ENCODE results near the gene PHKB.

DNA sequence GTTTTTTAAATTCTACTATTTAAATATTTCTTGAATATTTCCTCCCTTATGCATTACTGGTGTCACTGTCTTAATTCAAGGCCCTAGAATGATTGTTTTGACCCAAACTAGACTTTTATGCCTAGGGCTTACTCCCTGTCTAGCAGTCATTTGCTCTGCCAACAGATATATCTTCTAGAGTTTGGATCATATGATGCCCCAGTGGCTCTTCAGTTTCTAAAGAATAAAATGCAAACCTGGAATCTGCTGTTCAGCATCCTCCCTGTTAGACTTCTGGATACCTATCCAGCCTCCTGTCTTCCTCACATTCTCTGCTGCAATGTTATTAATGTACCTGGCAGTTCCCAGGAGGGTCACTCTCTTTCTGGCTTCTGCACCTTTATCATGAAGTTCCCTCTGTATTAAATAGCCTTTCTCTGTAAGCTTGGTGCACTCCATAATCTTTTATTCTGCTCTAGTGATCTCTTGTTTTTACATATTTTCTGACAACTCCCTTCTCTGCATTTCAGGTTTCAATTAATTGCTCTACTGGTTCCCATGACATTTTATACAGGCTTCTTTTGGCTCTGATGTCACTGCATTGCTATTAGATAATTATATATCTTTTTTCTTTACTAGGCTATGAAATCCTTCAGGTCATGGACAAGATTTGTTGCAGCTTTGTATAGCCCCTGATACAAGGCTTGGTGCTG is 15.7 kb downstream of the PHKB start:
- TF ChIP-seq EZH2 (IDR thresholded peaks at IDR 0.05; ENCODE audit: borderline replicate concordance, low read length) (no peak), CTCF (conservative IDR thresholded peaks at IDR 0.05 in 1 of 2, IDR thresholded peaks at IDR 0.05 in 1 of 2; ENCODE audit: extremely low read depth in 1 of 2, insufficient read depth in 1 of 2, low read depth in 1 of 2, low read length in 2 of 2) (no peak)

Data from mammary epithelial cell (primary cell).